ENCODE data around the gene HMOX2. TPM values are rescaled to one million over a fixed set of nuclear protein-coding genes. Genes with fewer than 3 reads are reported as not detected.

The HMOX2 gene
- polyA plus RNA-seq, 2 of the 4 experiments (the other 2 are of a cell fraction): 35.4 to 47.7 TPM

GRCh38 chr16:4539716-4540284 is 63.6 kb downstream of the HMOX2 start:
- Histone ChIP-seq H3K4me3 (no peak overlapping the region), H3K27ac (no peak overlapping the region), H3K4me2 (no peak overlapping the region), H3K9me3 (peaks cover 17% of the 10 kb centered on the region), H3K4me1 (peaks cover 5% of the 10 kb centered on the region; the same call in 1 of the 3 replicates)
- 100% methylated on average over 2 of the region's 2 CpGs for WGBS (ENCODE audit: missing lambda C conversion rate)
- DNase-seq (ENCODE audit: low read depth in 1 of 2, low spot score in 1 of 2): no peak
- FAIRE-seq: no peak
- ATAC-seq: no peak
- ChIA-PET POLR2A (interaction anchor here (0.6 kb wide), 1 partner anchor 9 kb away, joined by 3 read pairs; no protein-coding TSS in a partner anchor), CTCF (interaction anchor here (1.5 to 20.0 kb wide), 4 partner anchors 10 to 84 kb away, joined by 5 to 301 read pairs (median 17); no protein-coding TSS in a partner anchor)
- TF ChIP-seq BHLHE40 (IDR thresholded peaks at IDR 0.05; ENCODE audit: low read depth, low read length) (no peak), HOXB5 (CRISPR knock-in tag; IDR thresholded peaks at IDR 0.05) (no peak), ATOH8 (CRISPR knock-in tag; IDR thresholded peaks at IDR 0.05; ENCODE audit: low read depth) (no peak), ESRRA (IDR thresholded peaks at IDR 0.05; ENCODE audit: borderline replicate concordance, low read length) (no peak), NFE2L2 (conservative IDR thresholded peaks at IDR 0.05; ENCODE audit: low read length) (no peak), ZSCAN20 (CRISPR knock-in tag; IDR thresholded peaks at IDR 0.05) (no peak), CBX8 (IDR thresholded peaks at IDR 0.05) (no peak), MAFK (IDR thresholded peaks at IDR 0.05; ENCODE audit: partially characterized antibody) (no peak), EHMT2 (IDR thresholded peaks at IDR 0.05; ENCODE audit: low read depth) (no peak), REST (IDR thresholded peaks at IDR 0.05) (no peak), FOSL2 (IDR thresholded peaks at IDR 0.05) (no peak), FOSL2 (CRISPR knock-in tag; IDR thresholded peaks at IDR 0.05) (no peak), KDM1A (IDR thresholded peaks at IDR 0.05; ENCODE audit: low read depth) (no peak)

GRCh38 chr16:4544473-4544872 is 68.3 kb downstream of the HMOX2 start:
- H3K4me3 ChIP-seq: no peak overlapping the region
- H3K4me2 ChIP-seq: no peak overlapping the region
- POLR2A ChIA-PET: no interaction called here
- ATAC-seq: no peak
- no peak overlapping the region for H3K27ac ChIP-seq
- H3K9me3 ChIP-seq: peaks cover 10% of the 10 kb centered on the region
- WGBS (ENCODE audit: missing lambda C conversion rate): 52% methylated on average over 8 of the region's 8 CpGs
- TF ChIP-seq PHF8 (IDR thresholded peaks at IDR 0.05; ENCODE audit: borderline replicate concordance, low read depth): no peak
- TF ChIP-seq SREBF2 (IDR thresholded peaks at IDR 0.05): no peak
- TF ChIP-seq ZSCAN20 (CRISPR knock-in tag; IDR thresholded peaks at IDR 0.05): no peak
- TF ChIP-seq JUN (IDR thresholded peaks at IDR 0.05): no peak
- TF ChIP-seq E2F6 (IDR thresholded peaks at IDR 0.05; ENCODE audit: borderline replicate concordance, low read depth): no peak
- no peak for TF ChIP-seq GATA3 (IDR thresholded peaks at IDR 0.05; ENCODE audit: borderline replicate concordance)
- no peak for TF ChIP-seq HOXA7 (CRISPR knock-in tag; IDR thresholded peaks at IDR 0.05)
- no peak for TF ChIP-seq CEBPB (IDR thresholded peaks at IDR 0.05)
- TF ChIP-seq MAFK (IDR thresholded peaks at IDR 0.05; ENCODE audit: partially characterized antibody): no peak
- no peak for TF ChIP-seq CHD2 (IDR thresholded peaks at IDR 0.05; ENCODE audit: low read length, partially characterized antibody)
- no peak for TF ChIP-seq RCOR1 (IDR thresholded peaks at IDR 0.05; ENCODE audit: low read depth, low read length)
- no peak for TF ChIP-seq REST (IDR thresholded peaks at IDR 0.05)
- CTCF ChIA-PET: interaction anchor here (1.3 to 20.0 kb wide), 3 partner anchors 12 to 41 kb away, joined by 3 to 301 read pairs (median 3); no protein-coding TSS in a partner anchor
- H3K4me1 ChIP-seq: no peaks in the 10 kb centered on the region
- DNase-seq (ENCODE audit: low read depth in 1 of 2, low spot score in 1 of 2): no peak
- FAIRE-seq: no peak
